Fibroblast of skin of left quadriceps (primary cell): ENCODE data around the gene PRKAG1.

Source experiments
- DNase-seq, 2 experiments: peaks; one replicate each; pipeline ENCODE4 v3.0.0-alpha.2; 2013; ENCODE audit warnings: low read depth in 2 of 2

The PRKAG1 gene

DNA sequence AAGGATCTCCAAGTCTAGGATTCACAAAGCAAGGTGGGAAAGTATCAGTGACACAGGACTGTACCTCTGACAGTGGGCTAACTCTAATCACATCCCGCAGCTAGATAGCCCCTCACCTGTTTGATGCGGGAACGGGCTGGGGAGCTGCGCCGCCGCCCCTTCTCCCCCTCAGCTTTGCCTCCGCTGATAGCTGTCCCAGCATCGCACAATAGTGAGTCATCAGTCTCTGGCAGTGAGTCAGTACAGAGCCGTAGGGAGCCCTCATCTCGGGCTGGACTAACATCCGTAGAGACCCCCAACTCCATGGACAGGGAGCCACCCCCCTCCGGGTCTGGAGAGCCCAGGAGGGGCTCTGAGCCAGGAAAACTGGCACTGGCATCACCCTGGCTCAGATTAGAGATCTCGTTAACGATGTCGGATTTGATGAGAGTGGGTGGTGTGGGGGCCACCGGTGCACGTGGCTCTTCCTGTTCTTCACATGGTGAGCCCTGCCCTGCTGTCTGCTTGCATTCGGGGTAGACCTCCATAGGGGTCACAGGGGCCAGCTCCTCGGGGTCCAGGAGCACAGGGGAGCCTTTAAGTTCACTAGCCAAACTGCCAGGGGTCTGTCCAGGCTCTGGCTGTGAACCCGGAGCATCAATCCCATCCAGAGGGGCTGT, 31.1 kb upstream of the PRKAG1 start:
- no peak for DNase-seq

DNA sequence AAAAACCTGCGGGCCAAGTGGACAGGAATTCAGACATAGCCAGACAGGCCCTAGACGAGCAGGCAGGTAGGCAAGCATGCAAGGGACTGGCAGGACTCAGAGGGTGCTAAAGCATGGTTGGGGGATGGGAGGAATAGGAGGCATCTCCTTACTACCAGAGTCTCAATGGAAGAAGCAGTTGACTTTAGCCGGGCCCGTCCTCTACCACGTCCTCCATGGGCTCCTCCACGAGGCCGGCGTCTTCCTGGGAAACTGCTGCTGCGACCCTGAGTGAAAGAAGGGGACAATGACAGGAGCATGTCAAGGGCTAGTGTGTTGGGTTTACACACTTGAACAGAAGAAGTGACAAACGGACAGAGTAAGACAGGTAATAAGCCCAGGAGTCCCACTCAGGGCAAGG, 30.4 kb upstream of the PRKAG1 start:
- no peak for DNase-seq

DNA sequence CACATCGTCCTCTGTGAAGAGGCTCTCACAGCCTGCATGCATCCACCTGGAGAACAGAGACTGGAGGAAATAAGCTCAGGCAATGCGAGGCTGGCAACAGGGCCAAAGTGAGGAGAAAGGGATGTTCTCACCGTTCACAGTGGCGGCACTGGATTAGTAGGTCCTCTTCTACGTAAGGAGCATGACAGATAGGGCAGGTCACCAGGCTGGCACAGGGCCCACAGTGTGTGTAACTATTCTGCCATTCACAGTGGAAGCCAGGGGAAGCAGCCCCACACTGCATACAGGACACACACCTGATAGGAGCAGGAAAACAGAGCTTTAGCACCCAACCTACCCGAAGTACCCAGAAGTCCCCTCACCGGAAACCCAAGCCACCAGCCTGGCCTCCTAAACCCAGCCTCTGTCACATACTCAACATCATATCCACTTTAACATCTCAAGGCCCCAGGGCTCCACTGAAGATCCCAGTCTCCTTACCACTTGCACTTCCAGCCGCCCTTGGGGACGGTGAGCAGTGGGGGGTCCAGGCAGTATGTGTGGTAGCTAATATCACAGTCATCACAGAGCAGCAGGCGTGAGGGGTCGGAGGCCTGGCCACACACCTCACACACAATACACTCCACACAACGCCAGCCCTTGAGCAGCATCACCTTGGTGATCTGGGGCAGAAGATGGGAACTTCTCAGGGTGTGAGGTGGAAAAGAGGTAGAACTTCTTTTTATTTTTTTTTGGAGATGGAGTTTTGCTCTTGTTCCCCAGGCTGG, 27.7 kb upstream of the PRKAG1 start:
- DNase-seq: no peak

DNA sequence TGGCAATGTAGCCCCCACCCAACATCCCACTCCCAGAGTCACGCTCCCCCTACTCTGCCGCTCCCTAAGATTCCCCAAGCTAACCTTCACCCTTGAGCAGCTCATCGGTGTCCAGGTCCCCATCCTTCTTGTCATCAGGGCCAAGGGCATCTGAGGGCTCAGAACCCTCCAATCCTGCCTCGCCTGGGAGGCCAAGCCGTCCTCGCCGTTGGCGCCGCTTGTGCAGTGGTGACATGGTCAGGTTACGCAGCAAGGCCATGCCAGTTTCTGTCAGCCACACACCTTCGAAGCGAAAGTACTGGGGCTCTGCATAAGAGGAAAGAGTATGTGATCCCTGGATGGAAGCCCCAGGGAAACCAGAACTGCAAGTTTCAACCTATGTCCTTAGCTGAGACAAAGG, 26.1 kb upstream of the PRKAG1 start:
- DNase-seq: no peak

DNA sequence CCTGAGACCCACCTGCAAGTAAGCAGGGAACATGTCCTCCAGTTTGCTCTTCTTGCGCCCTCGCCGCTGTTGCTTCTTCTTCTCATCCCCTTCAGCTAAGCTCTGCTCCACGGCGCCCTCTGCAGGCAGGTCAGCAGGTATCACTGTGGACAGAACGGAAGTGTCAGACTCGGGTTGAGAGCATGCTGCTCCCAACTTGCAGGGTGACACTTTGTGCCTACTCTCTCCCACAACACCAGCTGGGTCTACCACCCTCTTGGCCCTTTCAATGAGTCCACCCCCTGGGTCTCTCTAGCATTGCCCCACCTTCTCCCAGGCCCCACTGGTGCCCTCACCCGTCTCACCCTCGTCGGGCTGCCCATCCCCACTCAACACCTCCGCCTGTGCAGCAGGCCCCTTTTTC, 25.3 kb upstream of the PRKAG1 start:
- peak in 1 of 2 experiments; percentile 11 for DNase-seq

DNA sequence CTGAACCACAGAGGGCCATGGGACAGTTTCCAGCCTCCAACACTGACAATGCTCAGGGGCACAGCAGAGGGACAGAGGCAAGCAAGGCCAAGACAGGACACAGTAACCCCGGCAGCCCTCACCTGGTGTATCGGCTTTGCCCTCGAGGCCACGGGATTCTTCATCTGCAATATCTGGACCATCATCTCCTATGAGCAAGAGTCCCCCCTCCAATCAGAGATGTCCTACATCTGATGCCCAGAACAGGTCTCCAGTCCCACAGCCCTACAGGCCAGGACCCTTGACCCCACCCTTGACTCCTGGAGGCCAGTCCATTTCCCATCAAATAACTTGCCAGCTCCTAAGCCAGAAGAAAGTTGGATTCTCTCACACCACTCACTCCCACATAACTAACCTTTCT, 24.7 kb upstream of the PRKAG1 start:
- no peak for DNase-seq

DNA sequence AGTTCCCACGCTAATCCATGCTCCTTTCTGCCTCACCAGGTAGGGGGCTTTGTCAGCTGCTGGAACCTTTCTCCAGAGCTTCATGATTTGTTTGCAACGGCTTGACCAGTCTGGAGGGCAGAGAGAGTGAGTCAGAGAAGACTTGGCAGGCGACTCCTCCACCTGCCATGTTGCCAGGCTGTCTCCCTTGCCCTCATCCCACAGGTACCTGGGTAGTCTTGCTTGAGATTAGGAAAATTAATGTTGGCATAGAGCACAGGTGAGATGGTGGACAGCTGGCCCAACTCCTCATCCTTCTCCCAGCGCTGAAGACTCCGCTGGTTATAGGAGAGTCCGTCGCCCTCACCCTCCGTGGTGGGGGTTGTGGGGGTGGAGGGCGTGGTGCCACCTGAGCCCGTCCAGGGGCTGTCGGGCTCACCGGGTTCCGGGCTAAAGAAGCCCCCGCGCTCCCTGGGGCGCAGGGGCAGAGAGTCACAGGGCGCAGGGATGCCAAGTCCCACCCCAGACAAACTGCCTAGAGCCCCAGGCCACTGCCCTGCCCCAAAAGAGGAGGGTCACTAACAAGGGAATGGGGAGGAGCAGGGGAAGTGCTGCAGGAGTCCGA, 23.4 kb upstream of the PRKAG1 start:
- DNase-seq: no peak

DNA sequence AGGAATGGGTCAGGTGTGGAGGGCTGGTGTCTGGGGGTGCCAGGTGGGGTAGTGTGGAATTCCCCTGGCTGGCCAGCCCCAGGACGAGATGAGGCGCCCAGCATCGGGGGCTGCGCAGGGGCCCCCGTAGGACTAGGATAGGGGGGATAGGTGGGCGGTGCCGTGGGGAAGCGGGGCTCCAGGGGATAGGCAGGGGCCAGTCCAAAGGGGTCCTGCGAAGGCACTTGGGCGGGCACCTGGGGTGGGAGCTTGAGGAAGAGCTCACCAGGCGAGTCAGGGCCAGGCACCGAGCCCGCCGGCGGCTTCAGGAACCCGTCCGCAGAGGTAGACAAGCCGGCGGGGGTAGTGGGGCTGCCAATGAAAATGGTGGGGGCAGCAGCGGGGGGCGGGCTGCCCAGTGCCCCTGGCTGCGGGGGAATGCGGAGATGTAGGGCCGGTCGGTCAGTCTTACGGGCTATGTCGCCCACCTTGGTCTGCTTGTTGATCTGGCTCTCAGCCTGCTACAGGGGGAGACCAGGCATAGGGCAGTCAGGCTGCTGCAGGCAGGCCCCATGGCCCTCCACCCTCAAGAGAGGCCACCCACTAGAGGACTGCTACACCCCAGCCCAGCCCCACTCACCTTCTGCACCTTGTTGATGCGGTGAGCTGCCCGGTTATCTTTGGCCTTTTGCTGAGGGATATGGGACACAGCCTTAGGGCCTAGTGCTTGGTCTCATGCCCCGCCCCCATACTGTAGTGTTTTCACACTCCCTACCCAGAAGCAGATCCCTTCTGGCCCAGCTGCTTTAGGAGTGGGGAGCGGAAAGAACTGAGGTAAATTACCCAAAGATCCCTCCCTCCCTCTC, 22.7 kb upstream of the PRKAG1 start:
- no peak for DNase-seq

DNA sequence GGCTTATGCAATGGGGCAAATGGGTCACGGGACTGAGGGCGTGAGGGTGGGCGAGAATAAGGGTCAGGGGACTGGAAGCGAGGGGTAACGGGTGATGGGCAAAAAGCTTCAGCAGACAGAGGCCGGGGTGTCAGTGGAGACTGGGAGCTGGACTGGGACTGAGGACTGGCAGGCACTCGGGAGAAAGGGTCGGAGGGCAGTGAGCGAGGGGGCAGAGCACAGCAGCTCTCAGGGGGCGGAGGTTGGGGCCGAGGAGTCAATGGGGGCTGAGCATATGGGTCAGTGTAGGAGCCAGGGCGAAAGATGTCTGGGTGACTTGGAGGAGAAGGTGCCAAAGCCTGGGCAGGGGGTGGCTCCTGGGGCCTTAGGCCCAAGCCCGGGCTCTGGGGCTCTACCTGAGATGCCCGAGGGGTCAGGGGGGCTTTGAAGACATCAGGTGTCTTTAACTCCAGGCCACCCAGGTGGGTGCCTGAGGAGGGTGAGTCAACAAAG, 21.8 kb upstream of the PRKAG1 start:
- no peak for DNase-seq

DNA sequence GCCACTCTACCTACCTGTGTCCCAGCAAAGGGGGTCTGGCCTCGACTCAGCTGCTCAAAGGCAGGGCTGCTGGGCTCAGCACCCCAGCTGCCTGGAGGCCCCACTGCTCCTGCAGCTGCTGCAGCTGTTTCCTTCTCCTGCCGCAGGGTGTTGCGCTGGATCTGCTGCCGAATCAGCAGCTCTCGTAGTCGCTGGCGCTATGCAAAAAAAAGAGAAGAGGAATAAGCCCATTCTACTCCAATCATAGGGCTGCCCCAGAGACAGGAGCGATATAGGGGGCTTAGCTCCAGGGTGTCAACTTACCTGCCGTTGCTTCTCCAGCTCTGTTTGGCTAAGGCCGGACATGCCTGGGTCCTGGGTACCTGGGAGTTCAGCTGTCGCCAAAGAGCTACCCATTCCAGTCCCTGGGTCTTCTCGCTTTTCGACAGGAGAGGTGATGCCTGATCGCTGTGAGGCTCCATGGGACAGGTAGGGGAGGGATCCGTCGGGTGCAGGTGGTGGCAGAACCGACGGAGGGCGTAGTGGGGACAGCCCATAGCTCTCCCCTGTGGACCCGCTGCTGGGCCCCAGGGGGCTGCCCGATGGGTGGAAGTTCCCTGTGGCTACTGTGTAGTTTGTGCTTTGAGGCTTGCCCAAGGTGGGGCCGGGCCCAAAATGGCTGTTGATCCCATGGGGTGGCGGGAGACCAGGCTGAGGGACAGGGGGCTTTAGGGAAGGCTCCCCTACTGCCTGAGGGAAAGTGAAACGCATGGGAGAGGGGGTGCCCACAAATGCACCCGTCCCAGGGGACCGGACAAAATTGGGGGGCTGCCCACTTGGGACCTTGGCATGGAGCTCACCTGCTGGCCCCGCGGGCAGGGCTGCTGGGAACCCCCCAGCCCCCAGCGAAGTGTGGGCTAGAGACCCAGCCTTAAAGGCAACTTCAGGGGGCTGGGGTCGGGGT, 21.1 kb upstream of the PRKAG1 start:
- no peak for DNase-seq

DNA sequence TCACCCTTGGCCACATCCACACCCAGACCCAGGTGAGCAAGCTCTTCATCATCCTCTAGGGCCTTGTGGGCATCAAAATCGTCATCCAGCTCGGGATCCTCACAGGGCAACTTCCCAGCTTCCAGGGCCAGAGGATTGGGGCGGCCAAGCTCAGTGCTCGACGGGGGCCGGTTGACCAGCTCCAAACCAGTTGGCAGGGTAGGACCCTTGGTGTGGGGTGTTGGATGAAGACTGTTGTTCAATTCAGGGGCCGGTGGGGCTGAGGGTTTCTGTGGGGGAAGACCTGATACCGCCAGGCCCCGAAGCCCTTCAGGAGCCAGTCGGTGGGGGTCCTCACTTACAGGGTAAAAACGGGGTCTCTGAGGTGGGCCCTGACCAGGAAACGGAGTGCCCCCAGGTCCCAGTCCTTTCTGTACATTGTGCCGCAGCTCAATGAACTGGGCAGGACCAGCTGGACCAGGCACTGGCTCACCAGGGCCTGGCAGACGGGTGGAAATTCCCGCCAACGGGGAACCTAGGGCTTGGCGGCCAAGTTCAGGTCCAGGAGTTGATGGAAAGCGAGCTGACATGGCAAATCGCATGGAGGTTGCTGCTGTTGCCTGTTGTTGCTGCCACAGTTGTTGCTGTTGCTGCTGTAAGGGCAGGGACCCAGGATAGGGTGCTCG, 19.8 kb upstream of the PRKAG1 start:
- DNase-seq: no peak

DNA sequence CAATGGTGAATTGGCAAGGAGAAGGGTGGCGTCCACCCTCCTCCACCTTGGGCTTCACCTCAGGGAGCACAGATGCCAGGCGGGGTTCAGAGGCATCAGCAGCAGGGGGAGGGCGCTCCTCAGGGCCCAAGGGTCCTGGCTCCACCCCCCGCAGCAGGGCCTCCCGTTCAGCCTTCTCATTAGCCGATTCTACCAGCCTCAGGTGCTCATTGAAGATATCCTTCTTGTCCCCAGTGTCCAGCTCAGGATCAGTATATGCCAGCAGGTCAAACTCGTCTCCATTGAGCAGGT, 19.3 kb upstream of the PRKAG1 start:
- DNase-seq: no peak

DNA sequence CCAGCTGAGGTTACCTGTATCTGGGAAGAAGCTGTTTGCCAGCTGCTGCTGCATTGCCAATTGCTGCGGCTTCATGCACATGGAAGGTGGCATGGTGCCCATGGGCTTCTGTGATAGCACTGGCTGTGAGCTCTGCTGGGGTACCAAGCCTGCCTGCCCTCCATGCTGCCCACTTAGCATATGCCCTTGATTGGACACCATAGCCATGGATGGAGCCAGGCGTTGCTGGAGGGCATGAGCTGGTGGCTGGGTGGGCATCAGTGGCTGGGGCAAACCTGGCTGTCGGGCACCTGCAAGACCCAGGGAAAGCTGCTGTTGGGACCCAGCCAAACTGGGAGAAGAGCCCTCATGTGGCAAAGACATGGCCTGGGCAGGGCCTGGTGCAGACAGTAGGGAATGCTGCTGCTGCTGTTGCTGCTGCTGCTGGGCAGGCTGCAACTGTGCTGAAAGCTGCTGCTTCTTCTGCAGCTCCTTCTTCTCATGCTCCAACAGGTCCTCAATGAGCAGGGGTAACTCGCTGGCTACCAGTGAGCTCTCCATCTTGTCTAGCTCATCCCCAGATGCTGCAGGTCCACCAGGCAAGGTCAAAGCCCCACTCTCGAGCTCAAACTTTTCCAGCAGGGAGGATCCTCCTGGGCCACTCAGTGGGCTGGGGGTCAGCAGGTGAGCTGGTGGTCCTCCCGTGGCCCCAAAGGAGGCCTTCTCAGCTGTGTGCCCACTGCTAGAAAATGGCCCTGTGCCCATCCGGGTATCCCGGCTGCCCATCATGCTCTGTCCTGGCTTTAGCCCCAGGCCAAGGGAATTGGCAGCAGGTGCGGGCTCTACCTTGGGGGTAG, 18.8 kb upstream of the PRKAG1 start:
- no peak for DNase-seq

DNA sequence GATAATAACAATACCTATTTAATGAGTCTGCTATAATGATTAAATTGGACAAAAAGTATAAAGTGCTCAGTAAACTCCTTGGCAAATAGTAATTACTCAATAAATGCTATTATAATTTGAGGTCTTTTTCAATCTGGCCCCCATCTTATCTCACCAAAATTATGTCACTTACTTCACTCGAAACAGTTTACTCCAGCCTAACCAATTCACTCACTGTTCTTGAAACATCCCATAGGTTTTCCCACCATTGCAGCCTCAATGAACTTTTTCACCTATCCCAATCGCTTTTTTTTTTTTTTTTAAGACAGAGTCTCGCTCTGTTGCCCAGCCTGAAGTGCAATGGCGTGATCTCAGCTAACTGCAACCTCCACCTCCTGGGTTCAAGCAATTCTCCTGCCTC, 17.5 kb upstream of the PRKAG1 start:
- no peak for DNase-seq

DNA sequence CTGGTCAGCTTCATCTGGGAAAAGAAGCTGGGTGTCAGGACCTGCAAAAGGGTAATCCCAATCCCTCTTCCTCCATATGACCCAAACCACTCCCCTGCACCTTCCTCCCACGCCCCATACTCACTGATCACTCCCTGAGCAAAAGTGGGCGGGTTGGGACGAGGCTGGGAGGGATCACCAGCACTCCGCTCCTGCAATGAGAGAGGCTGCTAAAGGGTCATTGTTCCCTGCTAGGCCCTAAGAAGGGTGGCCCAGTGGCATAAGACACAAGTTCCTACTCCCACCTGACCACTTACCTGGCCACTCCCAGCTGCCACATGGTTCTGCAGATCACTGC, 15.7 kb upstream of the PRKAG1 start:
- no peak for DNase-seq

DNA sequence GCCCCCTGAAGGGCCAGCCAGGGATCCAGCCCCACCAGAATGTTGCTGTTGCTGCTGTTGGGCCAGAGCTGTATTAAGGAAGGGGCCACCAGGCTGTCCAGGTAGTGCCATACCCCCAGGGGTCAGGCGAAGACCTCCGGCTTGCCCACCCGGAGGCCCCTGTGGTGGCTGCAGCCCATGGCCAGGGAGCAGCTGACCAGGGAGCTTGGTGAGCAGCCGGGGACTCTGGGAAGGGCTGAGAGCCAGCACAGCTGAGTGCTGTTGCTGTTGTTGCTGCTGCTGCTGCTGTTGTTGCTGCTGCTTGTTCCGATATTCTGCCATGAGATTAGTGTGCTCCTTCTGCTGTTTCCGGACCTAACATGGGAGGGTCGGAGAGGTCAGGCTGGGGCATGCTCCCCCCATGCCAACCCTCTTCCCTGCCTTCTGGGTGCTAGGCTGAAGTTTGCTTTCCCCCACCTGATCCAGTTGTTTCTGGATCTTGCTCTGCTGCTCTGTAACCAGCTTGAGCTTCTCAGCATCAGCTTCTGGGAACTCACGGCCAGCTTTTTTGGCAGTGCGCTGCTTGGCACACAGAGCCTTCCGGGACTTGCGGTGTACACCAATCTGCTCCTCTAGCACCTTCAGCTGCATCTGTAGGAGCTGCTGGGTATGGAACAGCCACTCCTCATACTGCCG, 15.2 kb upstream of the PRKAG1 start:
- no peak for DNase-seq

DNA sequence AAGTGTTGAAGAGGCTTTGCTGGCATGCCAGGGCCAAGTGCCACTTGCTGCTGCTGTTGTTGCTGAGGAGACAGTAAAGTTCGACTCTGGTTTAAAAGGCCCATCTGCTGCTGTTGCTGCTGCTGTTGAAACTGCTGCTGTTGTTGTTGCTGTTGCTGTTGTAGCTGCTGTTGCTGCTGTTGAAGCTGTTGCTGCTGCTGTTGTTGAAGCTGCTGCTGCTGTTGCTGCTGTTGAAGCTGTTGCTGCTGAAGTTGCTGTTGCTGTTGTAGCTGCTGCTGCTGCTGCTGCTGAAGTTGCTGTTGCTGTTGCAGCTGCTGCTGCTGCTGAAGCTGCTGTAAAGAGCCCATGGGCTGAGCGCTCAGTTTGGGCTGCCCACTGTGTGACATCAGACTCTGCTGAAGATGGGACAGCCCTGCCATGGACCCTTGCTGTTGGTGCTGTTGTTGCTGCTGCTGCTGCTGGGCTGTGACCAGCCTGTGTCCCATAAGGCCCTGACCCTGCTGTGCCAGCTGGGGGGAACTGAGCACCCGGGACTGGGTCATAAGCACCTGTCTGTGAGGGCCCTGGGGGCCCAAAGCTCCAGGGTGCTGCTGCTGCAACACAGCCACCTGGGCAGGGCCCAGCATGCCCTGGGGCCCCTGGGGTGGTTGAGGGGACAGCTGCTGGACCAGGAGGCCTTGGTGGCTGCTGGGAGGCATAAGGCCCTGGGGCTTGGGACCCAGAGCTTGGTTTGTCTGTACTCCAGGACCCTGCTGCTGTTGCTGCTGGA, 14.3 kb upstream of the PRKAG1 start:
- no peak for DNase-seq

DNA sequence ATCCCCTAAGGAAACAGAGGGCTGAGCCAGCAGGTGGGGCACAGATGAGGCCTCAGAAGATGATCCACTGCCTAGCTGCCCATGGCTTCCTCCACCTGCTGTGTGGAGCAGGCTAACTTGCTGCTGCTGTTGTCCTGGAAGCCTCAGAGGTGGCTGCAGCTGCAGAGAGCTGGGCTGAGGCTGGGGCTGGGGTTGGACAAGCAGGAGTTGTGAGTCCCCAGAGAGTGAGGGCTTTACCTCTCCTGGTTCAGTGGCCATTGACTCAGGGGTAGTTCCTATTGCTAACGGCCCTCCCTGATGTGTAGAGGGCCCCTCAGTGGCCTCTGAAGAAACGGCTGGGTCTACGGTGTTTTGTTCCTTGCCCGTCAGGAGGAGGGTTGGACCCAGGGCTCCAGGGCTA, 13.7 kb upstream of the PRKAG1 start:
- no peak for DNase-seq
